Activated naive CD8-positive, alpha-beta T cell treated with anti-CD3 and anti-CD28 coated beads, Interleukin-2, amount 10 ng/mL, durations not matched to agents 7 days and 5 days (primary cell): Measurements from ENCODE around the gene OBSL1. TPM values are rescaled to one million over a fixed set of nuclear protein-coding genes. Genes with fewer than 3 reads are reported as not detected.

Source experiments
- ATAC-seq: fragments of 150-1000 bp; cut with Tn5 transposase; one replicate; pipeline ENCODE4 v1.10.0; 2021; ENCODE audit warnings: low read depth, moderate library complexity
- POLR2A ChIA-PET: fragments of 350-600 bp; sonication (Branson Sonifier 250); formaldehyde crosslinking; loops from one replicate; lab custom pipeline; 2021; ENCODE audit warnings: antibody characterized with exemption; lab: Charles Lee
- DNase-seq: peaks from one replicate; pipeline ENCODE4 v3.0.0; 2021
- H3K27ac Mint-ChIP-seq: one replicate; pipeline ENCODE4 v1.8.0; 2022; ENCODE audit warnings: mild to moderate bottlenecking, mixed read lengths
- H3K27me3 Mint-ChIP-seq: one replicate; pipeline ENCODE4 v1.8.0; 2022; ENCODE audit warnings: mild to moderate bottlenecking, moderate library complexity, mixed read lengths
- H3K36me3 Mint-ChIP-seq: one replicate; pipeline ENCODE4 v1.8.0; 2021; ENCODE audit warnings: mild to moderate bottlenecking, mixed read lengths
- H3K4me1 Mint-ChIP-seq: one replicate; pipeline ENCODE4 v1.8.0; 2021; ENCODE audit warnings: mixed read lengths
- H3K4me3 Mint-ChIP-seq: one replicate; pipeline ENCODE4 v1.8.0; 2022; ENCODE audit warnings: mild to moderate bottlenecking, moderate library complexity, mixed read lengths
- H3K9me3 Mint-ChIP-seq: one replicate; pipeline ENCODE4 v1.8.0; 2021; ENCODE audit warnings: mixed read lengths
- total RNA-seq, 2 experiments: library from RNA; stranded (reverse); gene quantifications; one replicate each; pipeline ENCODE4 v1.2.3, GENCODE V29; 2021

The OBSL1 gene
- total RNA-seq, 2 experiments from 2014 or later: not detected

- Mint-ChIP-seq H3K4me3 (no peak overlapping the region), H3K36me3 (no peaks in the 10 kb centered on the region), H3K4me1 (no peaks in the 10 kb centered on the region), H3K27ac (no peak overlapping the region), H3K9me3 (no peaks in the 10 kb centered on the region), H3K27me3 (peaks cover 35% of the 10 kb centered on the region)
- DNase-seq: no peak
- no peak for ATAC-seq
- POLR2A ChIA-PET: no interaction called here
These were observed 3.5 kb downstream of the OBSL1 start for GRCh38 chr2:219567791-219568361.

DNA sequence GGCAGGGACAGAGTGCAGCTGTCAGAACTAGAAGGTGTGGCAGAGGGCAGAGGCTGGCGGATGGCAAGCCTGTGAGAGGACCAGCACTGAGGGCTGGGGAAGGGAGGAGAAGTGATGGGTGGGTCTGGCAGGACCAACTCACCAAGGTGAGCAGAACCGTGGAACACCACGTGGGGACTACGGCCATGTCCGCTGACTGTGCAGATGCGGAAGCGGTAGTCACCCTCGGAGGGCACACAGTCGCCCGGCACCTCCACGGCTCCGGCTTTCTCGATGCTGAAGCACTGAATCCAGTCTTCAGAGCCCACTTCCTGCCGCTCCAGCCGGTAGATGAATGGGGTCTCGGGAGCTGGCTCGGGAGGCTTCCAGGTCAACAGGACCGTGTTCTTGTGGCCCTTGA lies 4.2 kb downstream of the OBSL1 start:
- Mint-ChIP-seq H3K27ac (no peak overlapping the region), H3K9me3 (no peaks in the 10 kb centered on the region), H3K4me1 (no peaks in the 10 kb centered on the region), H3K36me3 (no peaks in the 10 kb centered on the region), H3K4me3 (no peak overlapping the region), H3K27me3 (peaks cover 28% of the 10 kb centered on the region)
- DNase-seq (no peak), ATAC-seq (no peak)
- POLR2A ChIA-PET: no interaction called here

GRCh38 chr2:219566640-219567039 lies 4.7 kb downstream of the OBSL1 start:
- POLR2A ChIA-PET: no interaction called here
- no peak overlapping the region for H3K27ac Mint-ChIP-seq
- no peaks in the 10 kb centered on the region for H3K4me1 Mint-ChIP-seq

GRCh38 chr2:219565130-219566080 lies 5.9 kb downstream of the OBSL1 start:
- no peak for ATAC-seq
- Mint-ChIP-seq H3K27ac (no peak overlapping the region), H3K36me3 (no peaks in the 10 kb centered on the region), H3K9me3 (no peaks in the 10 kb centered on the region), H3K27me3 (peaks cover 21% of the 10 kb centered on the region), H3K4me1 (no peaks in the 10 kb centered on the region), H3K4me3 (no peak overlapping the region)
- POLR2A ChIA-PET: no interaction called here
- no peak for DNase-seq

More at GRCh38 chr2:219566640-219567039, 4.7 kb downstream of the OBSL1 start:
- Mint-ChIP-seq H3K27me3 (peaks cover 23% of the 10 kb centered on the region), H3K9me3 (no peaks in the 10 kb centered on the region), H3K4me3 (no peak overlapping the region), H3K36me3 (no peaks in the 10 kb centered on the region)
- no peak for DNase-seq
- ATAC-seq: no peak

DNA sequence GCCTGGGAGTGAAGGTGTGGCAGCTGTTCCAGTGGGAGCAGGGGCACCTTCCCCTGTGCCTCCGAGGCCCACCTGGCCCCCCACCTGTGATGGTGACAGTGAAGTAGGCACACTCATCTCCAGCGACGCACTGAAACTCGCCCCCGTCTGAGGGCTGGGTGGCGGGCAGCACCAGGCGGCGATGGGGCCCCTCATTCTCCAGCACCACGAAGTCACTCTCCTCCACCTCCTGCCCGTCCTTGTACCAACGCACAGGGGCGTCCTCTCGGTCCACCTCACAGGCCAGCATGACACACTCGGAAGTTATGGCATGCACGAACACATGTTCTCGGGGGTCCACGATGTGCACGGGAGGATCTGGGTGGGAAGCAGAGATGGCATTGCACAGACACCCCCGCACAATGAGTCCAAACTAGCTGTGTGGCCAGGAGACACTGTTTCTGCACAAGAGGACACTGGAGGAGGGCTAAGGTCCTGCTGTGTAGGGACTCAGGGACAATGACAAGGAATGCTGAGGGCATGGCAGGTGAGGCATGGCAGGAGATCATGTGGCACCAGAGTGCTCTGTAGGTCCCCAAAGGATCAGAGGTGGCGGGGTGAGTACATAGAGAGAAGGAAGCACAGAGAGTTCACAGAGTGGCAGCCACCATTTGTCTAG lies 7.9 kb downstream of the OBSL1 start:
- H3K9me3 Mint-ChIP-seq: no peaks in the 10 kb centered on the region
- no peak overlapping the region for H3K4me3 Mint-ChIP-seq
- no peaks in the 10 kb centered on the region for H3K4me1 Mint-ChIP-seq
- POLR2A ChIA-PET: no interaction called here
- H3K36me3 Mint-ChIP-seq: no peaks in the 10 kb centered on the region
- H3K27me3 Mint-ChIP-seq: peaks cover 2% of the 10 kb centered on the region
- DNase-seq: no peak
- H3K27ac Mint-ChIP-seq: no peak overlapping the region
- no peak for ATAC-seq

- no peaks in the 10 kb centered on the region for H3K9me3 Mint-ChIP-seq
- DNase-seq (no peak), ATAC-seq (no peak)
- no peaks in the 10 kb centered on the region for H3K4me1 Mint-ChIP-seq
- POLR2A ChIA-PET: no interaction called here
- H3K4me3 Mint-ChIP-seq: no peak overlapping the region
- no peaks in the 10 kb centered on the region for H3K27me3 Mint-ChIP-seq
- no peak overlapping the region for H3K27ac Mint-ChIP-seq
- no peaks in the 10 kb centered on the region for H3K36me3 Mint-ChIP-seq
These were observed 9.0 kb downstream of the OBSL1 start for GRCh38 chr2:219562049-219563020.

DNA sequence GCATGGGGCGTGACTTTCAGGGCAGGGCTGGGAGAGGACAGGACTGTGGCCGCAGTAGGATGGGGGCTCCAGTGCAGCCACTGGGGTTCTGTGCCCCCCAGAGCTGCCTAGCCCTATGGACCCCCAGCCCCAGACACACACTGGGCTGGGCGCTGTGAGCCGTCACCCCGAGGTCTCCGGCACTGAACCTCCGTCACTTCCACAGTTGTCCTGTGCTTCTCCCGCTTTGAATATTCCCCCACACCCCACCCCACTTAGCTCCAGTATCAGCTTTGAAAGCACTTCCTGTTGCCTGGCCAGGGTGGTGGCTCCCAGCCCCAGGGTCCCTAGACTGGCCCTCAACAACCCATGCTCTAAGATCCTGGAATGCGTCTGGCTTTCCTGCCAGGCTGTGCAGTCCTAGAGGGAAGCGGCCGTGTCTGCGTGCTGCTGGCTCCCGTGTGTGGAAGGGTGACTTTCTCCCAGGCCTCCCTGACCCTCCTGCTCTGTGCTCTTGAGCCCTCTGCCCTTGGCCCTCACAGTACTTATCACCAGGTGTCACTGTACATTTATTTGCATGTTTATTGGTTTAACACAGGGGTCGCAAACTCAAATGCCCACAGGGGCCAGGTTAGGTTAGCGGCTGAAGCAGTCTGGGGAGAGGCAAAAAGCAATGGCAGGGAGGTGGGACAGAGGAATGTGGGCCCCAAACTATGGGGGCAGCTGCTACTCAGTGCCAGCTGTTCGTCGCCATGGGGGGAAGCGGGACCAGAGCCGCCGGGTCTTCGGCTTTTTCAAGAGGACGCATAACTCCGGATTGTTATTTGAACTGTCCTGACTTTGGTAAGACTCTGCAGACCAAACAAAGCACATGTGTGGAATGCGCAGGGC lies 9.9 kb downstream of the OBSL1 start:
- no peaks in the 10 kb centered on the region for H3K36me3 Mint-ChIP-seq
- no peak overlapping the region for H3K4me3 Mint-ChIP-seq
- H3K27me3 Mint-ChIP-seq: no peaks in the 10 kb centered on the region
- ATAC-seq (no peak), DNase-seq (no peak)
- POLR2A ChIA-PET: no interaction called here
- no peaks in the 10 kb centered on the region for H3K4me1 Mint-ChIP-seq
- H3K9me3 Mint-ChIP-seq: no peaks in the 10 kb centered on the region
- no peak overlapping the region for H3K27ac Mint-ChIP-seq

DNA sequence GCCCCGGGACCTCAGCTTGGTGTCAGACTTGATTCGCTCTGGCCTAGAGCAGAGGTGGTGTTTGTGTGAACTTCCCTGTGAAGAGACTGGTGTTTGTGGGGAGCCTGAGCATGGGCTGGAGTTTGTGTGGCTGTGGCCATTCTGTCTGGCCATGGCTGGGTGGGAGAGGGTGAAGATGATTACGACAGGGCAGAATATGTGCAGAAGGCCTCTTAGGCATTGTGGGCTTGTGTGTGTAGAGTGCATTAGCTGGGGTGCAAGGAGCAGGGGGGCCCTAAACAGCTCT lies 10.5 kb downstream of the OBSL1 start:
- no peaks in the 10 kb centered on the region for H3K36me3 Mint-ChIP-seq
- DNase-seq (no peak), ATAC-seq (no peak)
- POLR2A ChIA-PET: no interaction called here
- no peaks in the 10 kb centered on the region for H3K9me3 Mint-ChIP-seq
- H3K4me1 Mint-ChIP-seq: no peaks in the 10 kb centered on the region
- H3K27ac Mint-ChIP-seq: no peak overlapping the region
- no peak overlapping the region for H3K4me3 Mint-ChIP-seq
- no peaks in the 10 kb centered on the region for H3K27me3 Mint-ChIP-seq

DNA sequence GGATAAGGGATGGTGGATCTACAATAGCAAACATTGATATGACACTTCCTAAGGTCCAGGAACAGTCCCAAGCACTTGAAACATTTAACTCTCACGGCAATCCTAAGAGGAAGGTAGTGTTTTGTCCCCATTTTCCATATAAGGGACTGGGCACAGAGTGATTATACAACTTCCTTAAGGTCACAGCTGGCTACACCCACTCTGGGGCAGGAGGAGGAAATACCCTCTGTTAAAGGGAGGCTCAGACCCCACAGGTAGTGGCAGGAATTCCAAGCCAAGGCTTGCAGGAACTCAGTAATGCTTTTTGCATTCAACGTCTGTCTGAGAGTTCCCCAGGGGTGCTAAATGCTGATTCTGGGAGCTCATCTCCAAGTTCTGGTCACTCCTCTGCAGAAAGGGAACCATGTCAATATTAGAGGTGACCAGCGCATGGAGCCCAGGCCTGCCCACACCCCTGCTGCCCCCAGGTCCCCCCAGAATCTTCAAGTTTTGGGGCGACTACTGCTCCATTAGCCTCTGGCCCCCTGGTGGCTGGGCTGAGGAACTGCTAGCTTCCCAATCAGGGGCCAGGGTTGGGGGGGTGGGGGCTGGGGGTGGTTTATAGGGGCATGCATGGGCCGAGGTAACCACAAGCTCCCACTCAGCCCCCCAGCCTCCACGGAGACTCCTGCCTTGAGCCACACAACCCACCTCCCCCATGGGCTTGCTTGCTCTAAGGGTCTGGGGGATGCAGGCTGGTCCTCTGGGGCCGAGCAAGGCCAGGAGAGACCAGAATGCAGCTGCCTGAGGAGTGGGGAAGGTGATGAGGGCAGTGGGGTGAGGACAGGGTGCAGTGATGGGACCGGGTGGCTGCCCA lies 11.1 kb downstream of the OBSL1 start:
- no peak overlapping the region for H3K4me3 Mint-ChIP-seq
- DNase-seq (peak; percentile 34), ATAC-seq (peak; percentile 25)
- POLR2A ChIA-PET: interaction anchor here (1.0 kb wide), 1 partner anchor 17 kb away, joined by 3 read pairs; the partner anchor contains the start of genes CHPF and TMEM198
- H3K4me1 Mint-ChIP-seq: no peaks in the 10 kb centered on the region
- H3K36me3 Mint-ChIP-seq: no peaks in the 10 kb centered on the region
- H3K27ac Mint-ChIP-seq: no peak overlapping the region
- no peaks in the 10 kb centered on the region for H3K9me3 Mint-ChIP-seq
- H3K27me3 Mint-ChIP-seq: peaks cover 1% of the 10 kb centered on the region

DNA sequence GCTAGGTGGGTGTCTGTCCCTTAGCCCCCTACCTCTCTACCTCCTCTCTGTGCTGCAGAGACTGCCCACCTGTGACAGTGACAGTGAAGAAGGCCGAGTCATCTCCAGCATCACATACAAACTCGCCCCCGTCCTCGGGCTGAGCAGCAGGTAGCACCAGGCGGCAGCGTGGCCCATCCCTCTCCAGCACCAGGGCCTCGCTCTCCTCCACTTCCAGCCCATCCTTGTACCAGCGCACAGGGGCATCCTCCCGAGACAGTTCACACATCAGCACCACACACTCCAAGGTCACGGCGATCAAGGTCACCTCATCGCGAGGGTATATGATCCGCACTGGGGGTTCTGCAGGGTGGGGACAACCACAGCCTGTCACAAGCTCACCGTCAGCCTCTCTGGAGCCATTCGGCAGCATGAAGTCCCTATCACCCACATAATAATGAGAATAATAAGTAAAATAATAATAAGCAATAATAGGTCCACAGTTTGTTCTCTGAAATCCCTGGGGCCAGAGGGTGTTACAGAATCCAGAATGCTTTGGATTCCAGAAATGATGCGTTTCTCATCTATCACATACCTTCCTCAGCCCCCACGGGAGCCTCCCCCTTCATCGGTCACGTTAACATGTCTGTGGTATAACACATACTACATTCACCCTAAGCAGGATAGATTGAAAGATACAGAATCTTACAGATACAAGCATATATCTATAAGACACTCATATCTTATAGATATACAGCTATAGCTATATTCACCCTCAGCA lies 12.0 kb downstream of the OBSL1 start:
- H3K4me1 Mint-ChIP-seq: no peaks in the 10 kb centered on the region
- DNase-seq (peak; percentile 24), ATAC-seq (no peak)
- no peak overlapping the region for H3K4me3 Mint-ChIP-seq
- POLR2A ChIA-PET: interaction anchor here (1.0 kb wide), 1 partner anchor 16 kb away, joined by 3 read pairs; the partner anchor contains the start of genes CHPF and TMEM198
- H3K27ac Mint-ChIP-seq: no peak overlapping the region
- H3K36me3 Mint-ChIP-seq: no peaks in the 10 kb centered on the region
- peaks cover 5% of the 10 kb centered on the region for H3K27me3 Mint-ChIP-seq
- no peaks in the 10 kb centered on the region for H3K9me3 Mint-ChIP-seq
